GM10248 (cell line): ENCODE results near the gene CBX7.

Experiments used
- CTCF ChIA-PET: fragments of 300-600 bp; sonication (Branson Sonifier 250); formaldehyde crosslinking; extraction: SDS; loops from one replicate; lab custom pipeline; 2021; ENCODE audit warnings: antibody characterized with exemption; lab: Yijun Ruan, JAX
- POLR2A ChIA-PET: fragments of 350-650 bp; sonication (Branson Sonifier 250); formaldehyde crosslinking; extraction: SDS; loops from one replicate; lab custom pipeline; 2020; ENCODE audit warnings: antibody characterized with exemption; lab: Yijun Ruan, JAX
- DNase-seq: peaks from one replicate; pipeline ENCODE4 v3.0.0; 2012; ENCODE audit errors: extremely low spot score
- TF ChIP-seq, protein P1 (sequence below): IDR thresholded peaks from 2 replicates; pipeline ENCODE4 v1.5.1; 2012; ENCODE audit warnings: mild to moderate bottlenecking, low read depth; ENCODE audit errors: extremely low read depth, missing control alignments, control extremely low read depth

The CBX7 gene

DNA sequence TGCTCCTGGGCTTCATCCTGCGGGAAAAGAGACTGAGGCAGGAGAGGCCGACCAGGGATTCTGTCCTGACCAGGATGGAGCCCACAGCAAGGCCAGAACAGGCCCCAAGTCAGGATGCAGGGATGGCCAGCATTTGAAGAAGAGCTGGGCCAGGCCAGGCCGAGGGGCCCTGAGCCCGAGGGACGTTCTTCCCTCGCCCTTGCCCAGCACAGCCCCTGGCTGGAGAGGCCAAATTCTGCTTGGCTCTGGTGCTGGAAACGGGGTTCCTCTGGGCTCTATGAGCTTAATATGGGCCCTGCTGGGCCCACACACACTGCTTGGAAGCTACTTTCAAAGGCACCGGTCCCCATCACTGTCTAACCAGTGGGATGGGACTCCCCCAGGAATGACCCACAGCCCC, 67.8 kb downstream of the CBX7 start:
- TF ChIP-seq, protein P1, sequence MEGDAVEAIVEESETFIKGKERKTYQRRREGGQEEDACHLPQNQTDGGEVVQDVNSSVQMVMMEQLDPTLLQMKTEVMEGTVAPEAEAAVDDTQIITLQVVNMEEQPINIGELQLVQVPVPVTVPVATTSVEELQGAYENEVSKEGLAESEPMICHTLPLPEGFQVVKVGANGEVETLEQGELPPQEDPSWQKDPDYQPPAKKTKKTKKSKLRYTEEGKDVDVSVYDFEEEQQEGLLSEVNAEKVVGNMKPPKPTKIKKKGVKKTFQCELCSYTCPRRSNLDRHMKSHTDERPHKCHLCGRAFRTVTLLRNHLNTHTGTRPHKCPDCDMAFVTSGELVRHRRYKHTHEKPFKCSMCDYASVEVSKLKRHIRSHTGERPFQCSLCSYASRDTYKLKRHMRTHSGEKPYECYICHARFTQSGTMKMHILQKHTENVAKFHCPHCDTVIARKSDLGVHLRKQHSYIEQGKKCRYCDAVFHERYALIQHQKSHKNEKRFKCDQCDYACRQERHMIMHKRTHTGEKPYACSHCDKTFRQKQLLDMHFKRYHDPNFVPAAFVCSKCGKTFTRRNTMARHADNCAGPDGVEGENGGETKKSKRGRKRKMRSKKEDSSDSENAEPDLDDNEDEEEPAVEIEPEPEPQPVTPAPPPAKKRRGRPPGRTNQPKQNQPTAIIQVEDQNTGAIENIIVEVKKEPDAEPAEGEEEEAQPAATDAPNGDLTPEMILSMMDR: no peak
- no peak for DNase-seq
- ChIA-PET POLR2A (no interaction called here), CTCF (no interaction called here)

DNA sequence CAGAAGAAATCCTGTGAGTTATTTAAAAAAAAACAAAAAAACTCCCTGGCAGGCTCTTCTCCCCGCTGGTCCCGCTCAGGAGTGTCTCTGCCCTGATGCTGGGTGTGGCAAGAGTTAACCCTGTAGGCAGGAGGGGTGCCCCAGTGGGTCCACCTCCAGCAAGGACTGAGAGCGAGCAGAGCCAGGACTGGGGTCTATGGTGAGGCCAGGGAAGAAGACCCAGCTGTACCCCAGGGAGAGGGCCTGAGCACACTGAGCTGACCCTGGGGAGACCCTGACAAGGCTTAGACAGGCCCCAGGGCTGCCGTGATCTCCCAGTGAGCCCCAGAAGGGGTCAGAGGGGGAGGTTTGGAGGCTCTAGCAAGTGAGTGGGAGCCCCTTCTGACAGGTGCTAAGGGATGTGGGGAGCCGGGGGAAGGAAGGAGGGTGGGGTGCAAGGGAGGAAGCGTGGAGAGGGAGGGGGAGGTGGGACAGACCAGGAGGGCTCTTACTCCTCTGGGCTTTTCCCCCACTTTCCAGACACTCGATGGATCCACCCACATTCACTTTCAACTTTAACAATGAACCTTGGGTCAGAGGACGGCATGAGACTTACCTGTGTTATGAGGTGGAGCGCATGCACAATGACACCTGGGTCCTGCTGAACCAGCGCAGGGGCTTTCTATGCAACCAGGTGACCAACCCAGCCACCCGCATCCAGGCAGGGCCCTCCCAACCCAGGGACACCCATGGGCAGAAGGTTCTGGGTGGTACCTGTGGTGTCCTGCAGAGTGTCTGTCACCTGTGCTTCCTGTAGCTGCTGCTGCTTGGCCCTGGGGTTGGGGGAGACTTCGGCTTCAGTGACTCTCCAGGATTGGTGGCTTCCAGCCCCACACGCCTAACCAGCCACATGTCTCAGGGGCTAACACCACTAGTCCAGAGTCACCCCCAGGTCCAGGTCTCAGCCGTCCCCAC, 69.0 kb downstream of the CBX7 start:
- DNase-seq: no peak
- CTCF ChIA-PET: no interaction called here
- TF ChIP-seq, protein P1: no peak
- POLR2A ChIA-PET: no interaction called here

DNA sequence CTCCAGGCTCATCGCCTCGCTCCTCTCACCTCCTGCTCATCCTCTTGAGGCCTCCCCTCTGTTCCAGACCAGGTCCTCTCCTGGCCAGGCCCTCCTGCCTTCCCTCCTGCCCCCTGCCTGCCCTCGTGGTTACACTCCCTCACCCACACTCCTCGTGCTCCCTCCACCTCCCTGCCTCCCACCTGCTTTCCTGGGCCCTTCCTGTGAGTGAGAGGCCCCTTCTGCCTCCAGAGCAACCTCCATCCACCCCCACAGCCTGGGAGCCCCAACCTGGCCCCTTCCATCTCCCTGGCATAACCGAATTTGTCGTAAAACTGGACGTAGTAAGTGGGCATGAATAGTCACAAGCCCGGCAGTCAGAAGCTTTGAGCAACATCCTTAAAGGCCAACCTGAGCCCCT, 70.9 kb downstream of the CBX7 start:
- POLR2A ChIA-PET: no interaction called here
- CTCF ChIA-PET: interaction anchor here (1.0 kb wide), 1 partner anchor 17 kb away, joined by 3 read pairs; no protein-coding TSS in a partner anchor
- TF ChIP-seq, protein P1: no peak
- DNase-seq: no peak

DNA sequence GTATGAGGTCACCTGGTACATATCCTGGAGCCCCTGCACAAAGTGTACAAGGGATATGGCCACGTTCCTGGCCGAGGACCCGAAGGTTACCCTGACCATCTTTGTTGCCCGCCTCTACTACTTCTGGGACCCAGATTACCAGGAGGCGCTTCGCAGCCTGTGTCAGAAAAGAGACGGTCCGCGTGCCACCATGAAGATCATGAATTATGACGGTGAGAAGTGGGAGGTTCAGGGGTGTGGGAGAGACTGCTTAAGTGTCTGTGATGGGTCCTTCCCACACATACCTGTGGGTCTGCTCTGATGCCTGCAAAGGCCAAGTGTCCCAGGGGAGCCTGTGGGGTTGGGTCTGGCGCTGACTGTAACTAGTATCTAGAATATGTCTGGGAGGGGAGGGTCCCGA, 71.5 kb downstream of the CBX7 start:
- POLR2A ChIA-PET: no interaction called here
- DNase-seq: no peak
- TF ChIP-seq, protein P1: no peak
- CTCF ChIA-PET: interaction anchor here (1.0 kb wide), 1 partner anchor 17 kb away, joined by 3 read pairs; no protein-coding TSS in a partner anchor
